ENCODE results near the gene PLCH2.

DNA sequence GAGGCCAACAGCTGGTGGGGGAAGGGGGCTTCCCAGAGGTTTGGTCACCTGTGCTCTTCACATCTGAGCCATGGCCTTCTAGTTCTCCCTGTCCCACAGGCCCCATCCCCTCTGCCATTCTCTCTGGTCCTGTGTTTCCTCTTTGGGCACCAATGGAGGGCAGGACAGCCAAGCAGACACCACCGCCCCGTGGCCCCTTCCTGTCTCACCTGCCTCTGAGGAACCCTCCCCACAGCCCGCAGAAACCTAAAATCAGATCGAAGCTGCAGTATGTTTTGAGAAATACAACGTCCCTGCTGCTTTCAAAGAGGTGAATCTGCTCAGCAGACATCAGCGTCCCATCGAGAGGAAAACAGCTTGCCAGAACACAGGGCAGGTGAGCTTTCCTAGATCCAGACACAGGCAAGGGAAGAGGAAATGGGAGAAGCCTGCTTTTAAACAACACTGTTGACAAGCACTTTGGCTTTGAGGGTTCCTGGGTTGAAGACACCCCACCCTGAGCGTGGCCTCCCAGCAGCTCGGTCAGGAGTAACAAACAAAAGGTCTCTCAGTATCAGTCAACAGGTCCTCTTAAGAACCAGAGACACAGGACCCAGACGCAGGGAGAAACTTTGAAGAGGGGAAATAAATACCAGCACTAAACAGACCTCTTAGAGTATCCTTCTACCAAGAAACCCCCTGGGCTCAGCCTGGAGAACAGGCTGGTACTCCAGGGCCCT, 48.0 kb downstream of the PLCH2 start:
- TF ChIP-seq POLR2AphosphoS5 (IDR thresholded peaks at IDR 0.05; ENCODE audit: low read length) (no peak), TARDBP (IDR thresholded peaks at IDR 0.05; ENCODE audit: borderline replicate concordance) (no peak), HDGF (IDR thresholded peaks at IDR 0.05) (no peak), ZNF24 (IDR thresholded peaks at IDR 0.05) (no peak), JUND (IDR thresholded peaks at IDR 0.05; ENCODE audit: low read depth, low read length) (no peak), RCOR1 (conservative IDR thresholded peaks at IDR 0.05; ENCODE audit: low read depth, low read length) (no peak), BHLHE40 (IDR thresholded peaks at IDR 0.05; ENCODE audit: borderline replicate concordance in 1 of 2, low read depth in 2 of 2, low read length in 1 of 2) (no peak)
- TF ChIP-seq, protein P1, sequence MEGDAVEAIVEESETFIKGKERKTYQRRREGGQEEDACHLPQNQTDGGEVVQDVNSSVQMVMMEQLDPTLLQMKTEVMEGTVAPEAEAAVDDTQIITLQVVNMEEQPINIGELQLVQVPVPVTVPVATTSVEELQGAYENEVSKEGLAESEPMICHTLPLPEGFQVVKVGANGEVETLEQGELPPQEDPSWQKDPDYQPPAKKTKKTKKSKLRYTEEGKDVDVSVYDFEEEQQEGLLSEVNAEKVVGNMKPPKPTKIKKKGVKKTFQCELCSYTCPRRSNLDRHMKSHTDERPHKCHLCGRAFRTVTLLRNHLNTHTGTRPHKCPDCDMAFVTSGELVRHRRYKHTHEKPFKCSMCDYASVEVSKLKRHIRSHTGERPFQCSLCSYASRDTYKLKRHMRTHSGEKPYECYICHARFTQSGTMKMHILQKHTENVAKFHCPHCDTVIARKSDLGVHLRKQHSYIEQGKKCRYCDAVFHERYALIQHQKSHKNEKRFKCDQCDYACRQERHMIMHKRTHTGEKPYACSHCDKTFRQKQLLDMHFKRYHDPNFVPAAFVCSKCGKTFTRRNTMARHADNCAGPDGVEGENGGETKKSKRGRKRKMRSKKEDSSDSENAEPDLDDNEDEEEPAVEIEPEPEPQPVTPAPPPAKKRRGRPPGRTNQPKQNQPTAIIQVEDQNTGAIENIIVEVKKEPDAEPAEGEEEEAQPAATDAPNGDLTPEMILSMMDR (IDR thresholded peaks at IDR 0.05 in 2 of 3, conservative IDR thresholded peaks at IDR 0.05 in 1 of 3; ENCODE audit: control insufficient read depth in 2 of 3, extremely low read depth in 1 of 3, insufficient read depth in 1 of 3, low read depth in 3 of 3, low read length in 3 of 3), result no peak
- TF ChIP-seq, protein P2, sequence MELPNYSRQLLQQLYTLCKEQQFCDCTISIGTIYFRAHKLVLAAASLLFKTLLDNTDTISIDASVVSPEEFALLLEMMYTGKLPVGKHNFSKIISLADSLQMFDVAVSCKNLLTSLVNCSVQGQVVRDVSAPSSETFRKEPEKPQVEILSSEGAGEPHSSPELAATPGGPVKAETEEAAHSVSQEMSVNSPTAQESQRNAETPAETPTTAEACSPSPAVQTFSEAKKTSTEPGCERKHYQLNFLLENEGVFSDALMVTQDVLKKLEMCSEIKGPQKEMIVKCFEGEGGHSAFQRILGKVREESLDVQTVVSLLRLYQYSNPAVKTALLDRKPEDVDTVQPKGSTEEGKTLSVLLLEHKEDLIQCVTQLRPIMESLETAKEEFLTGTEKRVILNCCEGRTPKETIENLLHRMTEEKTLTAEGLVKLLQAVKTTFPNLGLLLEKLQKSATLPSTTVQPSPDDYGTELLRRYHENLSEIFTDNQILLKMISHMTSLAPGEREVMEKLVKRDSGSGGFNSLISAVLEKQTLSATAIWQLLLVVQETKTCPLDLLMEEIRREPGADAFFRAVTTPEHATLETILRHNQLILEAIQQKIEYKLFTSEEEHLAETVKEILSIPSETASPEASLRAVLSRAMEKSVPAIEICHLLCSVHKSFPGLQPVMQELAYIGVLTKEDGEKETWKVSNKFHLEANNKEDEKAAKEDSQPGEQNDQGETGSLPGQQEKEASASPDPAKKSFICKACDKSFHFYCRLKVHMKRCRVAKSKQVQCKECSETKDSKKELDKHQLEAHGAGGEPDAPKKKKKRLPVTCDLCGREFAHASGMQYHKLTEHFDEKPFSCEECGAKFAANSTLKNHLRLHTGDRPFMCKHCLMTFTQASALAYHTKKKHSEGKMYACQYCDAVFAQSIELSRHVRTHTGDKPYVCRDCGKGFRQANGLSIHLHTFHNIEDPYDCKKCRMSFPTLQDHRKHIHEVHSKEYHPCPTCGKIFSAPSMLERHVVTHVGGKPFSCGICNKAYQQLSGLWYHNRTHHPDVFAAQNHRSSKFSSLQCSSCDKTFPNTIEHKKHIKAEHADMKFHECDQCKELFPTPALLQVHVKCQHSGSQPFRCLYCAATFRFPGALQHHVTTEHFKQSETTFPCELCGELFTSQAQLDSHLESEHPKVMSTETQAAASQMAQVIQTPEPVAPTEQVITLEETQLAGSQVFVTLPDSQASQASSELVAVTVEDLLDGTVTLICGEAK (IDR thresholded peaks at IDR 0.05; ENCODE audit: borderline replicate concordance), result no peak

Data from GM12878 (cell line).